ENCODE results near the gene FCAMR. TPM values are rescaled to one million over a fixed set of nuclear protein-coding genes. Genes with fewer than 3 reads are reported as not detected.
A peak's percentile ranks its signal among the peaks of the same experiment; 100 is the strongest.

The FCAMR gene
- total and polyA plus RNA-seq, 2 of the 4 experiments (the other 2 are of a cell fraction): not detected

- DNase-seq (no peak), ATAC-seq (ENCODE audit: low read depth) (no peak)
- H4K5ac ChIP-seq (ENCODE audit: low read depth, low read length): no peak overlapping the region
- H2BK15ac ChIP-seq (ENCODE audit: low read depth, low read length): no peak overlapping the region
- no peaks in the 10 kb centered on the region; the same call in 1 of the 2 replicates for H3K4me1 ChIP-seq (ENCODE audit: control insufficient read depth, insufficient read depth, low read length)
- no peak overlapping the region for H4K8ac ChIP-seq (ENCODE audit: low read depth in 2 of 2, low read length in 2 of 2)
- no peak overlapping the region for H4K91ac ChIP-seq (ENCODE audit: insufficient read depth, low read depth, low read length)
- H3K18ac ChIP-seq (ENCODE audit: low read depth, low read length): no peak overlapping the region
- H3K9me3 ChIP-seq (ENCODE audit: control insufficient read depth, insufficient read depth, low read length): no peaks in the 10 kb centered on the region
- H2BK20ac ChIP-seq (ENCODE audit: low read depth, low read length): no peak overlapping the region
- no peaks in the 10 kb centered on the region for H3K36me3 ChIP-seq (ENCODE audit: control insufficient read depth, insufficient read depth, low read length)
- no peak overlapping the region for H3K27ac ChIP-seq (ENCODE audit: insufficient read depth, low read length)
- no peak overlapping the region for H2BK120ac ChIP-seq (ENCODE audit: low read depth, low read length)
- no peak overlapping the region for H3K4ac ChIP-seq (ENCODE audit: low read depth, low read length)
- no peak overlapping the region for H3K14ac ChIP-seq (replicated peaks; ENCODE audit: low read depth, low read length)
- H2AK5ac ChIP-seq (ENCODE audit: low read depth, low read length): no peak overlapping the region
- H3K56ac ChIP-seq (ENCODE audit: extremely low read depth, insufficient read depth, low read length): no peak overlapping the region
- H3K79me1 ChIP-seq (ENCODE audit: low read depth in 1 of 2, low read length in 2 of 2): no peaks in the 10 kb centered on the region; a peak in 1 of 4 replicates
- ChIA-PET CTCF (no interaction called here), POLR2A (ENCODE audit: unreplicated experiment) (no interaction called here)
- no CpG with 5 or more reads among the region's 11 CpGs for WGBS, 2 experiments (ENCODE audit: extremely low coverage in 2 of 2, insufficient read length in 1 of 2)
- dilution Hi-C loops (cut with HindIII; ENCODE audit: low sequenced_read_pairs, unreplicated experiment): no loop called here
- no TSS peak for BruUV-seq (replicated peaks)
- no peak overlapping the region for H3K4me3 ChIP-seq (ENCODE audit: insufficient read depth, low read depth, low read length)
- H2BK5ac ChIP-seq (ENCODE audit: low read depth, low read length, poor library complexity, severe bottlenecking): no peak overlapping the region
- no peak overlapping the region for H3K4me2 ChIP-seq (ENCODE audit: low read depth, low read length)
- H2AFZ ChIP-seq (replicated peaks; ENCODE audit: low read length, poor library complexity): peak overlapping the region; percentile 17
- peaks cover 6% of the 10 kb centered on the region; the same call in 1 of the 2 replicates for H3K27me3 ChIP-seq (ENCODE audit: control insufficient read depth, insufficient read depth, low read length)
- no peak overlapping the region for H2AK9ac ChIP-seq (replicated peaks; ENCODE audit: low read depth, low read length, poor library complexity)
- no peak overlapping the region for H3K23ac ChIP-seq (ENCODE audit: low read depth, low read length)
- H4K20me1 ChIP-seq (ENCODE audit: insufficient read depth, low read length): no peaks in the 10 kb centered on the region
- peaks cover 12% of the 10 kb centered on the region for H3K9me1 ChIP-seq (ENCODE audit: insufficient read depth, low read length)
- intact Hi-C loops (cut with micrococcal nuclease): no loop called here
- TF ChIP-seq RCOR1 (IDR thresholded peaks at IDR 0.05; ENCODE audit: insufficient replicate concordance, low read length) (no peak), RFX5 (IDR thresholded peaks at IDR 0.05; ENCODE audit: low read depth, low read length) (no peak), ELK1 (IDR thresholded peaks at IDR 0.05; ENCODE audit: borderline replicate concordance, low read depth, low read length) (no peak), USF2 (IDR thresholded peaks at IDR 0.05; ENCODE audit: low read depth, low read length) (no peak), POLR2A (IDR thresholded peaks at IDR 0.05; ENCODE audit: low read depth, low read length) (no peak), BHLHE40 (IDR thresholded peaks at IDR 0.05; ENCODE audit: low read depth, low read length) (no peak), MAZ (IDR thresholded peaks at IDR 0.05; ENCODE audit: borderline replicate concordance, low read depth, low read length) (no peak), CHD1 (IDR thresholded peaks at IDR 0.05; ENCODE audit: low read depth, low read length) (no peak), NFE2L2 (IDR thresholded peaks at IDR 0.05; ENCODE audit: low read depth, low read length) (no peak), RAD21 (IDR thresholded peaks at IDR 0.05; ENCODE audit: low read length) (no peak), SMC3 (IDR thresholded peaks at IDR 0.05; ENCODE audit: low read depth, low read length) (no peak), MXI1 (IDR thresholded peaks at IDR 0.05; ENCODE audit: borderline replicate concordance, low read depth, low read length) (no peak)
- no peak overlapping the region for H3K9ac ChIP-seq (ENCODE audit: low read depth, low read length)
- in situ Hi-C loops (cut with MboI; ENCODE audit: low sequenced_read_pairs): no loop called here
Measured at GRCh38 chr1:206925106-206925736, 45.0 kb downstream of the FCAMR start.

All from IMR-90 (cell line).